ENCODE data around the gene COL16A1. TPM values are rescaled to one million over a fixed set of nuclear protein-coding genes. Genes with fewer than 3 reads are reported as not detected.

COL16A1 gene
- total RNA-seq: under 1 TPM in 1 of 5 experiments, not detected in 4; 0.37 TPM
- under 1 TPM in 1 of 2 donors, not detected in 1; 0.31 TPM for polyA plus RNA-seq
- total RNA-seq: not detected

DNA sequence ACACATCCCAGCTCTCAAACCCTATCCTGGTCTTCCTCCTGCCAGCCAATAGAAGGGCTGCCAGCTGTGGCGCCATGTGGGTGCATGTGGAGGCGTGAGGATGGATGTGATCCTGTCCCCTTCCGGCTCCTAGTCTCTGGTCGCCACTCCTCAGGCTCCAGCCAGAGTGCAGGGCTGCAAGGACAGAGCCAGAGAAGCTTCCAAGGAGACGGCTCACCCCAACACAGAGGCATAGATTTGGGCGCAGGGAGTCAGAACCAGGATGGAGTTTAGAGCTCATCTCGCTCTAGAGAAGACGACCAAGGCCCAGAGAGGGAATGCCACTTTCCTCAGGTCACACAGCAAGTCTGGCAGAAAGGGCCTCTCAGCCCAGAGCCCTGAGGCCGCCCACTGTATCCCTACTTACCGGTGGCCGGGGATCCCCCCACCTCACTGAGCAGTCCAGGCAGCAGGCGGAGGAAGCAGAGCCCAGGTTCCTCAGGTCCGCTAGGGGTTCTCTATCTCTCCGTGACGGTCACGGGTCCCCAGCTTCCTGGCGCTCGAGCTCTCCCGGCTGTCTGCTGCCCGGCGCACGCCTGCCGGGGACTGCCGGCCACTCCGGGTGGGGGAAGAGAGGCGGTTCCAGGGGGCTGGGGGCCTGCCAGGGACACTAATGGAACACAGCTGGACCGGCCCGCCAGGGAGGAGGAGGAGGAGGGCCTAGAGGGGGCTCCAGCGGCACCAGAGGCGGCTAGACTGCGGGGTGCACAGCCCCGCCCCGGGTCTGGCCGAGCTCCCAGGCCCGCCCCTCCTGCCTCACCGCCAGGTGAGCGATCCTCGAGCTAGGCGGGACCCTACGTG lies at the start of gene COL16A1:
Gene COL16A1, minus strand, starts transcription at position 587 of the 840 bp plus-strand sequence. CDS start 1,824 bp downstream, outside the sequence.
- Histone ChIP-seq H3K4me3 (ENCODE audit: low read length) (no peak within 1 kb of the TSS), H3K4me1 (ENCODE audit: control insufficient read depth in 2 of 2, insufficient read depth in 2 of 2, low read length in 2 of 2) (peaks cover 17 to 24% of the 10 kb centered on the region in 2 donors), H3K27me3 (ENCODE audit: control insufficient read depth in 2 of 2, insufficient read depth in 2 of 2, low read length in 2 of 2) (peaks cover 0 to 12% of the 10 kb centered on the region in 2 donors), H3K9me3 (ENCODE audit: control insufficient read depth in 2 of 3, low read length in 3 of 3) (no peaks in the 10 kb centered on the region), H3K27ac (ENCODE audit: low read depth, low read length) (no peak within 1 kb of the TSS), H3K36me3 (ENCODE audit: control insufficient read depth in 2 of 3, insufficient read depth in 3 of 3, low read length in 3 of 3) (no peaks in the 10 kb centered on the region)
- intact Hi-C loops (cut with micrococcal nuclease): no loop called here
- Mint-ChIP-seq H3K27ac (peak within 1 kb of the TSS in 2 of 9 donors; percentile 18 to 67), H3K4me3 (peak within 1 kb of the TSS; percentile 21 to 69 (median 56)), H3K9me3 (peaks cover 0 to 2% (median 0%) of the 10 kb centered on the region in 11 donors), H3K27me3 (peaks cover 37 to 56% (median 42%) of the 10 kb centered on the region in 5 donors), H3K36me3 (peaks cover 0 to 2% (median 0%) of the 10 kb centered on the region in 5 donors), H3K4me1 (peaks cover 27 to 52% (median 39%) of the 10 kb centered on the region in 7 donors)
- CTCF ChIA-PET: no interaction called here
- POLR2A ChIA-PET: no interaction called here
- ATAC-seq (no peak), DNase-seq (no peak)

- Mint-ChIP-seq H3K4me1 (peaks cover 4 to 23% (median 13%) of the 10 kb centered on the region in 7 donors), H3K4me3 (no peak overlapping the region), H3K36me3 (no peaks in the 10 kb centered on the region), H3K27ac (no peak overlapping the region), H3K9me3 (no peaks in the 10 kb centered on the region), H3K27me3 (peaks cover 0 to 24% (median 0%) of the 10 kb centered on the region in 5 donors)
- POLR2A ChIA-PET: no interaction called here
- intact Hi-C loops (cut with micrococcal nuclease): no loop called here
- no peak for DNase-seq
- Histone ChIP-seq H3K4me3 (ENCODE audit: low read length) (no peak overlapping the region), H3K36me3 (ENCODE audit: control insufficient read depth in 2 of 3, insufficient read depth in 3 of 3, low read length in 3 of 3) (no peaks in the 10 kb centered on the region), H3K27ac (ENCODE audit: low read depth, low read length) (no peak overlapping the region), H3K4me1 (ENCODE audit: control insufficient read depth in 2 of 2, insufficient read depth in 2 of 2, low read length in 2 of 2) (peaks cover 0 to 28% of the 10 kb centered on the region in 2 donors), H3K9me3 (ENCODE audit: control insufficient read depth in 2 of 3, low read length in 3 of 3) (no peaks in the 10 kb centered on the region), H3K27me3 (ENCODE audit: control insufficient read depth in 2 of 2, insufficient read depth in 2 of 2, low read length in 2 of 2) (no peaks in the 10 kb centered on the region)
- CTCF ChIA-PET: no interaction called here
- ATAC-seq: no peak
Measured at GRCh38 chr1:31752952-31753475, 49.2 kb upstream of the COL16A1 start.

GRCh38 chr1:31752258-31752657 lies 48.4 kb upstream of the COL16A1 start:
- Mint-ChIP-seq H3K4me1 (peaks cover 4 to 25% (median 13%) of the 10 kb centered on the region in 7 donors), H3K27me3 (peaks cover 0 to 24% (median 3%) of the 10 kb centered on the region in 5 donors), H3K9me3 (peaks cover 0 to under 1% (median 0%) of the 10 kb centered on the region in 11 donors), H3K36me3 (no peaks in the 10 kb centered on the region), H3K4me3 (no peak overlapping the region), H3K27ac (no peak overlapping the region)
- Histone ChIP-seq H3K4me1 (ENCODE audit: control insufficient read depth in 2 of 2, insufficient read depth in 2 of 2, low read length in 2 of 2) (peaks cover 0 to 30% of the 10 kb centered on the region in 2 donors), H3K4me3 (ENCODE audit: low read length) (no peak overlapping the region), H3K27ac (ENCODE audit: low read depth, low read length) (no peak overlapping the region), H3K27me3 (ENCODE audit: control insufficient read depth in 2 of 2, insufficient read depth in 2 of 2, low read length in 2 of 2) (no peaks in the 10 kb centered on the region), H3K9me3 (ENCODE audit: control insufficient read depth in 2 of 3, low read length in 3 of 3) (no peaks in the 10 kb centered on the region), H3K36me3 (ENCODE audit: control insufficient read depth in 2 of 3, insufficient read depth in 3 of 3, low read length in 3 of 3) (no peaks in the 10 kb centered on the region)
- DNase-seq (no peak), ATAC-seq (no peak)
- intact Hi-C loops (cut with micrococcal nuclease): no loop called here
- POLR2A ChIA-PET: no interaction called here
- CTCF ChIA-PET: no interaction called here

DNA sequence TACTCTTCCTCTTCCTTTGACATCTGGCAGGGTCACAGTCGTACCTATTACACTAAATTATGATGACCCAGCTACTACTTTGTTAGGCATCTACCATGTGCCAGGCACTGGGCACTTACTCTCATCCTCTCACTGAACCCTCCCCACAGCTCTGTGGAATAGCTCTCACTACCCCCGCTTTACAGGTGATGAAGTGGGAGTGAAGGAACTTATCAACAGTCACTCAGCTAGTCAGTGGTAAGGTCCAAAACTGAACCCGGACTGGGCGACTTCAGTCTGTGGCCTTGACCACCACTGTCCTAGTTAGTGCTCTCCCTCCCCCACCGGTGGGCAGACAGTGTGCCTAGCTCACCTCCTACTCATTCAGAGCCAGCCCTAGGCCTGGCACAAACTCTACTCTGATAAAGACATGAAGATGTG lies 48.0 kb upstream of the COL16A1 start:
- Histone ChIP-seq H3K4me1 (ENCODE audit: control insufficient read depth in 2 of 2, insufficient read depth in 2 of 2, low read length in 2 of 2) (peaks cover 0 to 34% of the 10 kb centered on the region in 2 donors), H3K4me3 (ENCODE audit: low read length) (no peak overlapping the region), H3K9me3 (ENCODE audit: control insufficient read depth in 2 of 3, low read length in 3 of 3) (no peaks in the 10 kb centered on the region), H3K36me3 (ENCODE audit: control insufficient read depth in 2 of 3, insufficient read depth in 3 of 3, low read length in 3 of 3) (no peaks in the 10 kb centered on the region), H3K27me3 (ENCODE audit: control insufficient read depth in 2 of 2, insufficient read depth in 2 of 2, low read length in 2 of 2) (no peaks in the 10 kb centered on the region), H3K27ac (ENCODE audit: low read depth, low read length) (no peak overlapping the region)
- ChIA-PET POLR2A (no interaction called here), CTCF (no interaction called here)
- Mint-ChIP-seq H3K36me3 (no peaks in the 10 kb centered on the region), H3K4me3 (no peak overlapping the region), H3K27me3 (peaks cover 0 to 26% (median 6%) of the 10 kb centered on the region in 5 donors), H3K27ac (no peak overlapping the region), H3K4me1 (peaks cover 4 to 30% (median 13%) of the 10 kb centered on the region in 7 donors), H3K9me3 (peaks cover 0 to 1% (median 0%) of the 10 kb centered on the region in 11 donors)
- intact Hi-C loops (cut with micrococcal nuclease): no loop called here
- ATAC-seq (no peak), DNase-seq (no peak)

DNA sequence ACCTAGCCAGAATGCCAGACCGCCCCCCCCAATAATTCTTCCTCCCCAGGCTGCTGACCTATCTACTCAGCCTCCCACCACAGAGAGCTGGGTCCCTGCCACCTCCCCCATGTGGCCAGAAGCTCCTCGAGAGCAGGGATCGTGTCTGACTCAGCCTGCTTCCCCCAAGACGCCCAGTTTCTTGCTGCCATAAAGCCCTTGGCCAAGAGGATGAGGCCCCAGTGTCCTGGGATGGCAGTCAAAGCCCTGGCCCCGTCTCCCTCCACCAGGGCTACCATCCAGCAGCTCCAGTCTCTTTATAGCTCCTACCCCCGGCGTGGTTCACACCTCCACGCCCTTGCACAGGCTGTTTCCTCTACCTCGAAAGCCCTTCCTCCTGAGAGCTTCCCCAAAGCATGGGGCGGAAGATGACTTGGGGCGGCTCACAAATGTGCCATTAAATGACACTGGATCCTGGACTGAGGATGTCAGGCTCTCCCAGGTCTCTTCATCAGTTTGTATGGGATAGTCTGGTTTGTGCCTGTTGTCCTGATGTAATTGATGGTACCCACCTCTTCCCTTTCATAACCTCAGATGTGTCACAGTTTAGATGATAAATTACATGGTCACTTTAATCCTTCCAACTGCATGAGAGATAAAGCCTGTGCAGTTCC lies 47.2 kb upstream of the COL16A1 start:
- Histone ChIP-seq H3K27me3 (ENCODE audit: control insufficient read depth in 2 of 2, insufficient read depth in 2 of 2, low read length in 2 of 2) (no peaks in the 10 kb centered on the region), H3K9me3 (ENCODE audit: control insufficient read depth in 2 of 3, low read length in 3 of 3) (no peaks in the 10 kb centered on the region), H3K4me3 (ENCODE audit: low read length) (no peak overlapping the region), H3K36me3 (ENCODE audit: control insufficient read depth in 2 of 3, insufficient read depth in 3 of 3, low read length in 3 of 3) (no peaks in the 10 kb centered on the region), H3K4me1 (ENCODE audit: control insufficient read depth in 2 of 2, insufficient read depth in 2 of 2, low read length in 2 of 2) (peaks cover 0 to 38% of the 10 kb centered on the region in 2 donors), H3K27ac (ENCODE audit: low read depth, low read length) (no peak overlapping the region)
- no peak overlapping the region for H3K27ac Mint-ChIP-seq
- no peaks in the 10 kb centered on the region for H3K36me3 Mint-ChIP-seq
- POLR2A ChIA-PET: no interaction called here
- peak; percentile 79 for ATAC-seq
- intact Hi-C loops (cut with micrococcal nuclease): no loop called here
- peak overlapping the region in 1 of 10 donors; percentile 11 for H3K4me3 Mint-ChIP-seq
- H3K9me3 Mint-ChIP-seq: peaks cover 0 to 1% (median 0%) of the 10 kb centered on the region in 11 donors
- CTCF ChIA-PET: no interaction called here
- H3K27me3 Mint-ChIP-seq: peaks cover 0 to 30% (median 6%) of the 10 kb centered on the region in 5 donors
- H3K4me1 Mint-ChIP-seq: peaks cover 4 to 37% (median 14%) of the 10 kb centered on the region in 7 donors
- DNase-seq: no peak

DNA sequence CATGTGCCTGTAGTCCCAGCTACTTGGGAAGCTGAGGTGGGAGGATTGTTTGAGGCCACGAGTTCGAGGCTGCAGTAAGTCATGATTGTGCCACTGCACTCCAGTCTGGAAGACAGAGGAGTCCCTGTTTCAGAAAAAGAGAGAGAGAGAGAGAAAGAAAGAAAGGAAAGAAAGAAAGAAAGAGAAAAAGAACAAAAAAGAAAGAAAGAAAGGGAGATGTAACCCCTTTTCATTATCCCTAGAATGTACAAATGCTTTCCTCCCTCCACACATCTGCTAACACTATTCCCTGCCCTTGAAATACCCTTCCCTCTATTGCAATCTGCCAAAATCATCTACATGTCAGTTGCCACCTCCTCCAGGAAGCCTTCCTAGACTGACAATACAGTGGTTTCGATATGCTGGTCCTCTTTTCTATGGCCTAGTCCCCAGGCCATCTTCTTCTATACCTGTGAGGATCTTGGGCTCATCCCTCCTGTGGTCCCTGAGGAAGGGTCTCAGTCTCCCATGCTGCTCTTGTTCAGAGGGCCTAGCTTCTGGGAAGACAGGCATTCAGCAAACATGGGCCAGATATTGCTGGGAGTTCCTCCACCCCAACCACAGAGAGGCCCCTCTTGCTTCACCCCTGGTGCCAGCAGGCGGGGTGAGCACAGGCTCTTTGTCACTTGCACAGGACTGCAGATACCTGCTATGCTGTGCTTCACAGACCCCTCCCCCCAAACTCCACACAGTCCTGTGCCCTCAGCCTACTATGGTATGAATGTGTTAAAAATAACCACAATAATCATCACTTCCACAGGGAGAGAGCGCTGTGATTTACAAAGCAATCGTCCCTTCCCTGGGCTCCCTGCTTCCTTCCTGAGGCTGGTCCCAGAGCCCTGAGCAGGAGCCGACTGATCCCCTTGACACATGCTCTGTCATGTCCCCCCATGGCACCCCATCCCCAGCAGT lies 46.2 kb upstream of the COL16A1 start:
- Mint-ChIP-seq H3K4me1 (peaks cover 4 to 43% (median 14%) of the 10 kb centered on the region in 7 donors), H3K27me3 (peaks cover 0 to 30% (median 6%) of the 10 kb centered on the region in 5 donors), H3K4me3 (no peak overlapping the region), H3K27ac (peak overlapping the region in 1 of 9 donors; percentile 41), H3K36me3 (no peaks in the 10 kb centered on the region), H3K9me3 (peaks cover 0 to 1% (median 0%) of the 10 kb centered on the region in 11 donors)
- ChIA-PET POLR2A (no interaction called here), CTCF (no interaction called here)
- Histone ChIP-seq H3K27me3 (ENCODE audit: control insufficient read depth in 2 of 2, insufficient read depth in 2 of 2, low read length in 2 of 2) (no peaks in the 10 kb centered on the region), H3K36me3 (ENCODE audit: control insufficient read depth in 2 of 3, insufficient read depth in 3 of 3, low read length in 3 of 3) (no peaks in the 10 kb centered on the region), H3K9me3 (ENCODE audit: control insufficient read depth in 2 of 3, low read length in 3 of 3) (no peaks in the 10 kb centered on the region), H3K4me1 (ENCODE audit: control insufficient read depth in 2 of 2, insufficient read depth in 2 of 2, low read length in 2 of 2) (peaks cover 0 to 38% of the 10 kb centered on the region in 2 donors), H3K27ac (ENCODE audit: low read depth, low read length) (no peak overlapping the region), H3K4me3 (ENCODE audit: low read length) (no peak overlapping the region)
- DNase-seq (no peak), ATAC-seq (no peak)
- intact Hi-C loops (cut with micrococcal nuclease): no loop called here

Measured in naive thymus-derived CD4-positive, alpha-beta T cell (primary cell).